Anterior cingulate cortex (tissue), 58 donors: ENCODE results near the gene AKTIP.
"Not testable (repeated sequence)": the region's sequence is repeated elsewhere in the genome, so short reads cannot be mapped to it uniquely, and the experiment has no call there.

Experiments
- DNase-seq, 58 donors: peaks; one replicate each; lab custom pipeline; 2025; lab: John Stamatoyannopoulos, UW

Gene AKTIP

GRCh38 chr16:53517851-53518250 is 14.8 kb upstream of the AKTIP start:
- DNase-seq = no peak

- DNase-seq = no peak
These were observed 12.8 kb upstream of the AKTIP start for GRCh38 chr16:53515811-53516210.

- DNase-seq = no peak
These were observed 12.2 kb upstream of the AKTIP start for GRCh38 chr16:53515259-53515658.

GRCh38 chr16:53512795-53513194 is 9.8 kb upstream of the AKTIP start:
- not testable (repeated sequence) for DNase-seq

GRCh38 chr16:53511403-53512280 is 8.6 kb upstream of the AKTIP start:
- DNase-seq = no peak

GRCh38 chr16:53511084-53511402 is 8.0 kb upstream of the AKTIP start:
- DNase-seq = no peak

GRCh38 chr16:53510704-53511070 is 7.7 kb upstream of the AKTIP start:
- DNase-seq = no peak

- DNase-seq = peak in 52 of 58 donors; percentile 2 to 71 (median 29)
These were observed 7.1 kb upstream of the AKTIP start for GRCh38 chr16:53509906-53510703.

- no peak for DNase-seq
These were observed 4.6 kb upstream of the AKTIP start for GRCh38 chr16:53507464-53508179.

GRCh38 chr16:53506254-53506653 is 3.2 kb upstream of the AKTIP start:
- no peak for DNase-seq

- DNase-seq = peak in 2 of 58 donors; percentile 8 to 24
These were observed 1.7 kb upstream of the AKTIP start for GRCh38 chr16:53504665-53505064.

GRCh38 chr16:53503991-53504663 is 1.1 kb upstream of the AKTIP start:
- peak in 45 of 58 donors; percentile 7 to 70 (median 43) for DNase-seq

- DNase-seq = peak; percentile 95 to 100 (median 100)
These were observed 388 bp upstream of the AKTIP start for GRCh38 chr16:53503270-53503923.

- no peak for DNase-seq
These were observed 1.7 kb downstream of the AKTIP start for GRCh38 chr16:53501216-53501859.

GRCh38 chr16:53498984-53499383 is 4.0 kb downstream of the AKTIP start:
- DNase-seq = no peak

- DNase-seq = no peak
These were observed 7.7 kb downstream of the AKTIP start for GRCh38 chr16:53495325-53495724.

- no peak for DNase-seq
These were observed 8.4 kb downstream of the AKTIP start for GRCh38 chr16:53494636-53495035.

GRCh38 chr16:53492503-53492902 is 10.5 kb downstream of the AKTIP start:
- no peak for DNase-seq

GRCh38 chr16:53489755-53490154 is 13.3 kb downstream of the AKTIP start:
- DNase-seq = no peak
